AG08396 (cell line): ENCODE data around the gene SVEP1.
"Not testable (repeated sequence)": the region's sequence is repeated elsewhere in the genome, so short reads cannot be mapped to it uniquely, and the experiment has no call there.

Source experiments
- DNase-seq: peaks from one replicate; pipeline ENCODE4 v3.0.0; 2012; ENCODE audit warnings: low spot score, mixed read lengths

SVEP1 gene

DNA sequence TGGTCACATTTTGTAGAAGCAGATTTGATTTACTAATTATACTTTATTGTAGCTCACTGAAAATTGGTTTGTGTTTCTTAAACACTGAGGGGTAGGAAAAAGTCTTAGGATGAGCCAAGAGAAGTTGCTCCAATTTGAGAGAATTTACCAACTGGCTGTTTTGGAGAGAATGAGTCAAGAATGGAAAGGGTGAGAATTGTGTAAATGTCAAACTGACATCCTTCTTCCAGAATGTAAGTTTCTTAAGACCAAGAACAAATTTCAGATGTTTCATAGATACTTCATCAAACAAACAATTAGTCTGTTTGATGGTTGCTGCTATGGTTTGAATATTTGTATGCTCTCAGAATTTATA is 135.7 kb downstream of the SVEP1 start:
- peak; percentile 28 for DNase-seq

- DNase-seq, result peak; percentile 43
Measured at GRCh38 chr9:110443146-110443865, 136.2 kb downstream of the SVEP1 start.

DNA sequence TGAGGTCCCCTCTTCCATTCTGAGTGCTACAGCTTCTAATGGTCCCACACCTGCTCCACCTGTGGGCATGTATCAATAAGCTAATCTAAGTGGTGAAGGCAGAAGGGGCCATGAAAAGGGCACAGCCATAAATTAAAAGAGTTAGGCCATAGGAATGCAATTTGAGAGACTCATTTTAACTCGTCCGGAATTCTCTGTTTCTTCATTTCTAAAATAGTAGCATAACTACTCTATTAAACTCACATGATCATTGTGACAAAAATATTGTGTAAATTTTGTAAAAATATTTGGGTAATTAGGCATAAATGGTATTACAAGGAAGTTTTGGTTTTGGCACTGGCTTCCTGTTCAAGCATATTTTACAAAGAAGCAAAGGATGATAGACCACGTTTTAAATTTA is 138.7 kb downstream of the SVEP1 start:
- no peak for DNase-seq

DNA sequence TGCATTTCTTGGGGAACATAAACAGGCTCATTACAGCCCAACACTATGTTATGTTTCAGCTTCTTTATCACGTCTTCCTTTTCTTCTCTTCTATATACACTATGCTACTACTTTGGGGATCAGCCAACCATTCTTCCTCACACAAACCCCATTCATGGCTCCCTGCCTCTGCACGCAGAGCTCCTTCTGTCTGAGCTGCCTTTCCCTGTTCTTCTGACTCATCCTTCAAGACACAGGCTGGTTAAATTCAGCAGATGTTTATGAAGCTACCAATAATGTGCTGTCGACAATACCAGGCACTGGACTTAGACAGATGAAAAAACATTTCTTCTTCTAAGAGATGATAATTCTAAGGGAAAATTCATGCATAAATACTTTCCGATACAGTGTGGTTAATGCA is 139.4 kb downstream of the SVEP1 start:
- DNase-seq, result peak; percentile 69

- DNase-seq, result no peak
Measured at GRCh38 chr9:110432253-110432652, 147.3 kb downstream of the SVEP1 start.

- DNase-seq, result no peak
Measured at GRCh38 chr9:110429453-110429852, 150.1 kb downstream of the SVEP1 start.

- DNase-seq, result no peak
Measured at GRCh38 chr9:110427497-110428104, 151.9 kb downstream of the SVEP1 start.

DNA sequence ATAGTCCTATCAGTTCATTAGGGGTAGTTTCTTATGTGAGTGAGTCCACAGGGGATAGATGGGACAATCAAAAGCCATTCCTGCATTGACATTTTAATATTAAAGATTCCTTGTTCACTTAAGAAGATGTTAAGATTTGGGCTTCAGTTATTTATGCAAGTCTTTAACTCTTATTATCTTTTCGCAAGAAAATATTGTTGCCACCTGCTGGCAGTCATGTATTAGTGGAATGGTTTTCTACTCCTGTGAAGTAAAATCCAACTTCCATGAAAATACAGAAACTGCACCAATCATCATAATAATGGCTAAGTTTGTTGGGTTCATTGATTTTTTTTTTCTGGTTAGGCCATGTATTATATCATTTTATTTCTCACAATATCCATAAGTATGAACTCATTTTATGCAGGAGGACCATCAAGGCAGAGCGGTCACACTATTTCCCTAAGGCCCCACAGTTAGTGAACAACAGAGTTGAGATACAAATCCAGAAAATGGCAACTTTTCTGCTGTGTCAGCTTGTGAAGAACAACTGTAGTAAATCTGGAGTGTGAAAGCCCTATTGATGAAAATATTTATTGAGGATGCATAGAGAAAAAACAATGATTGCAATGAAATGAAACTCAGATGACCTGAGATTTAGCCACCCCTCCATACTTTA is 153.4 kb downstream of the SVEP1 start:
- DNase-seq, result no peak

- DNase-seq, result no peak
Measured at GRCh38 chr9:110414471-110414870, 165.1 kb downstream of the SVEP1 start.

DNA sequence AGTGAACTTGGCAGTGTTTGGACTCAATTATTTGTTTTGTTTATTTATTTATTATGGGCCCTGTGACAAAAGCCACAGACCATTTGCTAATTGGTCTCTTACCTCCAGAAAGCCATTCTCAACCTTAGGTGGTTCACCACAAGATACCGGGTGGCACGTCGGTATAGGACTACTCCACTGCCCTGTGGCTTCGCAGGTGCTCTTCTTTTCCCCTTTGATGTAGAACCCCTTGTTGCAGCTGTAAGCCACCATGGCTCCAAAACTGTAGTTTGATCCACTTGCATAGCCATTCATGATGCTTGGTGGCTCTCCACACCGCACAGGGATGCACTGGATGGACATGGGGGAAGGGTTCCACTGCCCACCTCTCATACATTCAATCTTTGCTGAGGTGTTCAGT is 168.6 kb downstream of the SVEP1 start:
- DNase-seq, result no peak

- DNase-seq, result no peak
Measured at GRCh38 chr9:110408598-110408997, 170.9 kb downstream of the SVEP1 start.

DNA sequence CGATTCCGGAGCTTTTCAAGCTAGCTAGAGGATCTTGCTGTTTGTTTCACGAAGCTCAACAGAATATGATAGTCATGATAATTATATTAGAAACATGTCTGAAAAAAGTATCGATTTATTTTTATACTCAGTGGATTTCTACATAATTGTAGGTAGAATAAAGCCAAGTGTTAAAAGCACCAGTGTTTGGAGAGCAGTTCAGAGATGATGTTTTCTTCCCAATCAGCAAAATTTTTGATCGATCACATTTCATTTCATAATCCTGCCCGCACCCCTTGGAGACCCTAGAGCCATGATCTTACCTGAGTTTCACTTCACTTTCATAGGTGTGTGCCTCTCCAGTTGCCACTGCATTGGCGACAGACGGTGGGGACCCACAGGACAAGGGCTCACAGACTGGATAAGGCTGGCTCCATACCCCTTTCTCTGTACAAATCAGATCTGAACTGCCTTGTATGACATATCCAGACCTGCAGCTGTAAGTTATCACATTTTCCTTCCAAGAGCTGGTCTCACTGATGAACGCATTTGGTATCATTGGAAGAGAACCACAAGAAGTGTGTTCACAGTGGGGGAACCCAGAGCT is 173.6 kb downstream of the SVEP1 start:
- DNase-seq, result no peak

GRCh38 chr9:110404473-110404872 is 175.1 kb downstream of the SVEP1 start:
- DNase-seq, result no peak

- no peak for DNase-seq
Measured at GRCh38 chr9:110399983-110400382, 179.6 kb downstream of the SVEP1 start.

DNA sequence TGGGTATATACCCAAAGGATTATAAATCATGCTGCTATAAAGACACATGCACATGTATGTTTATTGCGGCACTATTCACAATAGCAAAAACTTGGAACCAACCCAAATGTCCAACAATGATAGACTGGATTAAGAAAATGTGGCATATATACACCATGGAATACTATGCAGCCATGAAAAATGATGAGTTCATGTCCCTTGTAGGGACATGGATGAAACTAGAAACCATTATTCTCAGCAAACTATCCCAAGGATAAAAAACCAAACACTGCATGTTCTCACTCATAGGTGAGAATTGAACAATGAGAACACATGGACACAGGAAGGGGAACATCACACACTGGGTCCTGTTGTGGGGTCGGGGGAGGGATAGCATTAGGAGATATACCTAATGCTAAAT is 180.5 kb downstream of the SVEP1 start:
- DNase-seq, result not testable (repeated sequence)

DNA sequence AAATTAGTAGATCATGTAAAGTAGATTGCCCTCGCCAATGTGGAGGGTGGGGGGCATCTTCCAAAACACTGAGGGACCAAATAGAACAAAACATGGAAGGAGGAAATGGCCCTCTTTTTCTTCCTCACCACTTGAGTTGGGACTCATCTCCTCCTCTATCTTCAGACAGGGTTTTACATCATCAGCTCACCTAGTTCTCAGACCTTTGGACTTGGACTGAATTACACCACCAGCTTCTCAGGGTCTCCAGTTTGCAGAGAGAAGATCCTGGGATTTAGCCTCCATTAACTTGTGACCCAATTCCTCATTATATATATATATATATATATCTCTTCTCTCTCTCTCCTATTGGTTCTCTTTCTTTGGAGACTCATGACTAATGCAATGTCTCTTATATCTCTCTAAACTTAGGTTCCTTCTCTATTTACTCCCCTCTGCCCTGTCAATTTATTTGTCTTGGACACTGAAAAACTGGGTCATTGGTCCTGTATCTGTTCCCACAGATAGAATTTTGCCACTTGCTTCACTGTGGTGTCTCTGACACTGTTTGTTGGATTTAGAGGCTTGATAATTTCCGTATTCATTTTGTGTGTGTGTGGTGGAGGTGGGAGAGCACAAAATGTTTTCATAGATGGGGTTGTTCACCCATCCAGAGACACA is 187.6 kb downstream of the SVEP1 start:
- no peak for DNase-seq

GRCh38 chr9:110389148-110389750 is 190.3 kb downstream of the SVEP1 start:
- DNase-seq, result no peak

DNA sequence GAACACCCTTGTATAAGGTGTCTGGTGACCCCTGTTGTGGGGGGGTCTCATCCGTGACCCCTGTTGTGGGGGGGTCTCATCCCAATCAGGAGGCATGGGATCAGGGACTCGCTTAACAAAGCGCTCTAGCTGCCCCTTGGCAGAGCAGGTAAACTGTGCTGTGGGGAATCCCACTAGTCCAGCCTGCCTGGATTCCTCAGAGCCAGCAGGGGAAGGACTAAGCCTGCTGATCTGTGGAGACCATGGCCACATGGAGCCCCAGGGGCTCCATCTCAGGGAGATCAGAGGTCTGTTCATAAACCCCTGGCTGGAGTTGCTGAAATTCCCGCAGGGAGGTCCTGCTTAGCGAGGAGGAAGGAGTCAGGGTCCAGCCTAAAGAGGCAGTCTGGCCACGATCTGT is 196.1 kb downstream of the SVEP1 start:
- DNase-seq, result no peak

DNA sequence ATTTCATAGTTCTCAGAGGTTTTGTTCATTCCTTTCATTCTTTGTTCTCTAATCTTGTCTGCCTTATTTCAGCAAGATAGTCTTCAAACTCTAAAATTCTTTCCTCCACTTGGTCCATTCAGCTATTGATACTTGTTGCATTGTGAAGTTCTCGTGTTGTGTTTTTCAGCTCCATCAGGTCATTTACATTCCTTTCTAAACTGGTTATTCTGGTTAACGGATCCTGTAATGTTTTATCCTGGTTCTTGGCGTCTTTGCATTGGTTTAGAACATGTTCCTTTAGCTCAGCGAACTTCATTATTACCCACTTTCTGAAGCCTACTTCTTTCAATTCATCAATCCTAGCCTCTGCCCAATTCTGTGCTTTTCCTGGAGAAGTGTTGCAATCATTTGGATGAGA is 196.8 kb downstream of the SVEP1 start:
- no peak for DNase-seq

GRCh38 chr9:110371411-110372007 is 208.0 kb downstream of the SVEP1 start:
- no peak for DNase-seq

- no peak for DNase-seq
Measured at GRCh38 chr9:110370315-110370714, 209.2 kb downstream of the SVEP1 start.

- no peak for DNase-seq
Measured at GRCh38 chr9:110364451-110364850, 215.1 kb downstream of the SVEP1 start.
